Activated CD8-positive, alpha-beta memory T cell treated with anti-CD3 and anti-CD28 coated beads for 4 hours (primary cell): ENCODE results near the gene FDX2.
"Not testable (repeated sequence)": the region's sequence is repeated elsewhere in the genome, so short reads cannot be mapped to it uniquely, and the experiment has no call there.

Source experiments
- DNase-seq, 2 donors: peaks; one replicate each; pipeline ENCODE4 v3.0.0-alpha.2; 2020; ENCODE audit warnings: low read depth in 2 of 2

FDX2 gene

GRCh38 chr19:10284065-10284959 lies 31.5 kb downstream of the FDX2 start:
- DNase-seq, result no peak

- DNase-seq, result no peak
Observed at GRCh38 chr19:10283301-10284064, 32.3 kb downstream of the FDX2 start.

- DNase-seq, result not testable (repeated sequence)
Observed at GRCh38 chr19:10282043-10282442, 33.8 kb downstream of the FDX2 start.

- no peak for DNase-seq
Observed at GRCh38 chr19:10279737-10280442, 35.9 kb downstream of the FDX2 start.

- DNase-seq, result no peak
Observed at GRCh38 chr19:10278935-10279334, 36.9 kb downstream of the FDX2 start.

- no peak for DNase-seq
Observed at GRCh38 chr19:10277795-10278589, 37.8 kb downstream of the FDX2 start.

- no peak for DNase-seq
Observed at GRCh38 chr19:10274589-10274988, 41.2 kb downstream of the FDX2 start.

- no peak for DNase-seq
Observed at GRCh38 chr19:10271543-10272086, 44.2 kb downstream of the FDX2 start.

- DNase-seq, result peak; percentile 58 to 66
Observed at GRCh38 chr19:10270616-10271394, 45.0 kb downstream of the FDX2 start, which contains the start of gene ICAM1. ICAM1 (plus strand) TSS chr19:10271120; CDS start chr19:10271160, 40 bp downstream.

GRCh38 chr19:10270180-10270615 lies 45.6 kb downstream of the FDX2 start:
- DNase-seq, result peak in 1 of 2 donors; percentile 56

GRCh38 chr19:10269333-10270179 lies 46.3 kb downstream of the FDX2 start:
- peak; percentile 67 to 79 for DNase-seq

- DNase-seq, result no peak
Observed at GRCh38 chr19:10268071-10268470, 47.7 kb downstream of the FDX2 start.

- DNase-seq, result no peak
Observed at GRCh38 chr19:10266706-10267105, 49.1 kb downstream of the FDX2 start.

- DNase-seq, result no peak
Observed at GRCh38 chr19:10262771-10263170, 53.0 kb downstream of the FDX2 start.

- DNase-seq, result no peak
Observed at GRCh38 chr19:10260141-10260584, 55.7 kb downstream of the FDX2 start.
